ENCODE results near the gene PICK1.
"Not testable (repeated sequence)": the region's sequence is repeated elsewhere in the genome, so short reads cannot be mapped to it uniquely, and the experiment has no call there.

Gene PICK1

DNA sequence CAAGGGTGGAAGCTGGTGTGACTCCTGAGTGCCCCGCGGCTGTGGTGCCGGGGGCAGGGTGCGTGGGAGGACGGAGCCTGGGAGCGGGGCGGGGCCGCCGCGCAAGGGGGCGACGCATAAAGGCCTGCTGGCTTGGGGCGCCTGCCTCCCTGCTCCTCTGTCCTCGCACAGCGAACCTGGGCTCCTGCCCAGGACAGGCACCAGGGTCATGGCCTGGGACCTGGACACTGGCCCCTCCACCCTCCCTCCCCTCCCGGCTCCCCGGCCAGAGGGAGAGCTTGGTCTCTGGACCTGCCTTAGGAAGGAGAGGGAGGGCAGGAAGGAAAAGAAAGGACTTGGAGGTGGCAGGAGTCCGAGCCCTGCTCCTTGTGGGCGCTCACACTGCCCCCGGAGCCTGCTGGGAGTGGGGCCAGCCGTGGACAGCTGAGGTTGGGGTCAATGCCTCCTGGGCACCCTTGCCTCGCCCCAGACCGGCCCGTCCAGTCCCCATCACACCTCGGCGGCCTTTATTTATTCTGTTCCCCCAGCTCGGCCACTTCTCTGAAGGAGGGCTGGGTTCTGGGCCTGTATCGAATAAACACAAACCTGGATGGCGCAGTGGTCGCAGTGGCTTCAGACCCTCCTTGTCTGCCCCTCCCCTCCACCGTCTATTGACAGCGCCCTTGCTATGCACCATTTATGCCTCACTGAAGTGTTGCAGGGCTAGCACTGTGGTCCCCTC, 18.1 kb downstream of the PICK1 start:
- no peak for TF ChIP-seq CTCF (conservative IDR thresholded peaks at IDR 0.05; ENCODE audit: low read length)
- no peak for DNase-seq (ENCODE audit: low read depth)
- H3K4me3 ChIP-seq (ENCODE audit: low read length): no peak overlapping the region

GRCh38 chr22:38075961-38076360, 18.8 kb downstream of the PICK1 start:
- no peak overlapping the region for H3K4me3 ChIP-seq (ENCODE audit: low read length)
- TF ChIP-seq CTCF (conservative IDR thresholded peaks at IDR 0.05; ENCODE audit: low read length): no peak
- no peak for DNase-seq (ENCODE audit: low read depth)

DNA sequence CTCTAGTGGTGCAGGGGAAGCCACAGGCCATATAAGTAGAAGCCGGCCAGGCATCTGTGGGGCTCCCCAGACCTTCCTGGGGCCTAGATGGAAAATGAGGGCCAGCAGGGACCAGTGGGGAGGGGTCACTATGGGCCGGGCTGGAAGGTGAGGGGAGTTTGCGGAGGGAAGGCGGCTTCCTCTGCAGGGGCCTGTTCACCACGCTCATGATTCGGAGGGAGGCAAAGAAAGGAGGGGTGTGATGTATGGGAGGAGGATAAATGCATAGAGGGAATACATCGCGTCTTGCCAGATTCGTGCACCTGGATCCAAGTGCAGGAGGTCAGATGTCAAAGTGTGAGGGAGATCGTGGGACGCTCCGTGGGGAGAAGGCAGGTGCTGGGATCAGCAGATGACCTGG, 19.9 kb downstream of the PICK1 start:
- DNase-seq (ENCODE audit: low read depth): no peak
- H3K4me3 ChIP-seq (ENCODE audit: low read length): no peak overlapping the region
- TF ChIP-seq CTCF (conservative IDR thresholded peaks at IDR 0.05; ENCODE audit: low read length): no peak

DNA sequence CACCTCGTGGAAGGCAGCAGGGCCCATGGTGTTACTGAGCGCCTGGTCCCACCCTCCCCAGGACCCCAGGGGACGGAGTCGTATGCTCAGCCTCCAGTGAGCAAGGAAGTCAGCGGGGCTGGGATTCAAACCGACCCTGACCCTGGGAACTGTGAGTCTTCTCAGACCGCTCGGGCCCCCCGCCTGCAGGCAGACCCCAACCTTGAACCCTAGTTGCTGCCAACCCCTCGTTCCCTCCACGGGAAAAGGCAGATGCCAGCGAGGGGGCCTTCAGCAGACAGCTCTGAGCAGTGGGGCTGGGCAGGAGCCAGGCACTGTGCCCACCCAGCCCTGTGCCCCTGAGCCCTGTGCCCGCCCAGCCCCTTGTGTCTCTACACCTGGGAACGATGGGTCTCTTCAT, 20.4 kb downstream of the PICK1 start:
- no peak for DNase-seq (ENCODE audit: low read depth)

GRCh38 chr22:38078046-38078840, 21.0 kb downstream of the PICK1 start:
- TF ChIP-seq CTCF (conservative IDR thresholded peaks at IDR 0.05; ENCODE audit: low read length): no peak
- DNase-seq (ENCODE audit: low read depth): no peak
- no peak overlapping the region for H3K4me3 ChIP-seq (ENCODE audit: low read length)

More for the DNA sequence above, 20.4 kb downstream of the PICK1 start:
- no peak overlapping the region for H3K4me3 ChIP-seq (ENCODE audit: low read length)
- TF ChIP-seq CTCF (conservative IDR thresholded peaks at IDR 0.05; ENCODE audit: low read length): no peak

GRCh38 chr22:38079208-38079607, 22.0 kb downstream of the PICK1 start:
- DNase-seq (ENCODE audit: low read depth); H3K4me3 ChIP-seq (ENCODE audit: low read length): not testable (repeated sequence)

GRCh38 chr22:38079804-38080203, 22.6 kb downstream of the PICK1 start:
- H3K4me3 ChIP-seq (ENCODE audit: low read length): no peak overlapping the region
- no peak for DNase-seq (ENCODE audit: low read depth)
- no peak for TF ChIP-seq CTCF (conservative IDR thresholded peaks at IDR 0.05; ENCODE audit: low read length)
